Activated CD4-positive, alpha-beta T cell treated with anti-CD3 and anti-CD28 coated beads, Interleukin-2, amount 10 ng/mL, durations not matched to agents 24 days and 14 days (primary cell): Measurements from ENCODE around the gene BCL3. TPM values are rescaled to one million over a fixed set of nuclear protein-coding genes. Genes with fewer than 3 reads are reported as not detected.
"Not testable (repeated sequence)": the region's sequence is repeated elsewhere in the genome, so short reads cannot be mapped to it uniquely, and the experiment has no call there.

Experiments used
- DNase-seq: peaks from one replicate; pipeline ENCODE4 v3.0.0; 2022
- H3K27ac Mint-ChIP-seq: one replicate; pipeline ENCODE4 v1.8.0; 2022; ENCODE audit warnings: mild to moderate bottlenecking, mixed read lengths
- H3K27me3 Mint-ChIP-seq: one replicate; pipeline ENCODE4 v1.8.0; 2022; ENCODE audit warnings: mixed read lengths
- H3K36me3 Mint-ChIP-seq: one replicate; pipeline ENCODE4 v1.8.0; 2022; ENCODE audit warnings: low read depth, mild to moderate bottlenecking, mixed read lengths
- H3K4me1 Mint-ChIP-seq: one replicate; pipeline ENCODE4 v1.8.0; 2021; ENCODE audit warnings: mixed read lengths
- H3K4me3 Mint-ChIP-seq: one replicate; pipeline ENCODE4 v1.8.0; 2022; ENCODE audit warnings: mild to moderate bottlenecking, moderate library complexity, mixed read lengths
- H3K9me3 Mint-ChIP-seq: one replicate; pipeline ENCODE4 v1.8.0; 2021; ENCODE audit warnings: mixed read lengths
- intact Hi-C: fragments of 100-400 bp; cut with micrococcal nuclease; formaldehyde crosslinking; loops from one replicate; pipeline ENCODE4 v1.15.1; 2023
- total RNA-seq: library from RNA; stranded (reverse); gene quantifications from 2 replicates; pipeline ENCODE4 v1.2.3, GENCODE V29; 2022

BCL3 gene
- total RNA-seq, 1 donor from 2014 or later: 73.1 TPM

GRCh38 chr19:44767295-44768180 is 19.0 kb downstream of the BCL3 start:
- peaks cover 6% of the 10 kb centered on the region for H3K36me3 Mint-ChIP-seq
- peaks cover 52% of the 10 kb centered on the region for H3K4me1 Mint-ChIP-seq
- intact Hi-C loops: no loop called here
- H3K9me3 Mint-ChIP-seq: peaks cover 3% of the 10 kb centered on the region
- no peaks in the 10 kb centered on the region for H3K27me3 Mint-ChIP-seq
- peak overlapping the region; percentile 2 for H3K4me3 Mint-ChIP-seq
- peak; percentile 70 for DNase-seq
- H3K27ac Mint-ChIP-seq: no peak overlapping the region

GRCh38 chr19:44770550-44771257 is 22.2 kb downstream of the BCL3 start:
- intact Hi-C loops: loop anchor here (1.0 kb wide), 5 partner anchors 17 to 113 kb away; no protein-coding TSS in a partner anchor
- H3K36me3 Mint-ChIP-seq: no peaks in the 10 kb centered on the region
- H3K4me3 Mint-ChIP-seq: peak overlapping the region; percentile 47

GRCh38 chr19:44772144-44772543 is 23.6 kb downstream of the BCL3 start:
- H3K36me3 Mint-ChIP-seq, intact Hi-C loops, H3K9me3 Mint-ChIP-seq, H3K27me3 Mint-ChIP-seq, DNase-seq, H3K4me3 Mint-ChIP-seq, H3K27ac Mint-ChIP-seq: not testable (repeated sequence)
- peaks cover 32% of the 10 kb centered on the region for H3K4me1 Mint-ChIP-seq

More at GRCh38 chr19:44770550-44771257, 22.2 kb downstream of the BCL3 start:
- peaks cover 8% of the 10 kb centered on the region for H3K27me3 Mint-ChIP-seq
- peaks cover 3% of the 10 kb centered on the region for H3K9me3 Mint-ChIP-seq
- peak; percentile 99 for DNase-seq
- peaks cover 33% of the 10 kb centered on the region for H3K4me1 Mint-ChIP-seq
- H3K27ac Mint-ChIP-seq: peak overlapping the region; percentile 34

GRCh38 chr19:44772959-44773358 is 24.5 kb downstream of the BCL3 start:
- no peaks in the 10 kb centered on the region for H3K36me3 Mint-ChIP-seq
- no peaks in the 10 kb centered on the region for H3K9me3 Mint-ChIP-seq
- peaks cover 9% of the 10 kb centered on the region for H3K27me3 Mint-ChIP-seq
- H3K4me1 Mint-ChIP-seq: peaks cover 24% of the 10 kb centered on the region
- DNase-seq: no peak
- intact Hi-C loops: no loop called here
- no peak overlapping the region for H3K27ac Mint-ChIP-seq
- no peak overlapping the region for H3K4me3 Mint-ChIP-seq

- H3K27me3 Mint-ChIP-seq: peaks cover 9% of the 10 kb centered on the region
- H3K36me3 Mint-ChIP-seq: no peaks in the 10 kb centered on the region
- peaks cover 2% of the 10 kb centered on the region for H3K4me1 Mint-ChIP-seq
- H3K27ac Mint-ChIP-seq: no peak overlapping the region
- H3K4me3 Mint-ChIP-seq: no peak overlapping the region
- H3K9me3 Mint-ChIP-seq: no peaks in the 10 kb centered on the region
- DNase-seq: no peak
- intact Hi-C loops: no loop called here
Observed at GRCh38 chr19:44775676-44776240, 27.2 kb downstream of the BCL3 start.

GRCh38 chr19:44776402-44777096 is 28.0 kb downstream of the BCL3 start:
- intact Hi-C loops: no loop called here
- DNase-seq: no peak
- Mint-ChIP-seq H3K9me3 (no peaks in the 10 kb centered on the region), H3K4me1 (no peaks in the 10 kb centered on the region), H3K27me3 (peaks cover 9% of the 10 kb centered on the region), H3K4me3 (no peak overlapping the region), H3K27ac (no peak overlapping the region), H3K36me3 (no peaks in the 10 kb centered on the region)

- Mint-ChIP-seq H3K36me3 (no peaks in the 10 kb centered on the region), H3K27ac (no peak within 1 kb of the TSS), H3K9me3 (no peaks in the 10 kb centered on the region), H3K4me3 (no peak within 1 kb of the TSS), H3K4me1 (no peaks in the 10 kb centered on the region), H3K27me3 (peaks cover 9% of the 10 kb centered on the region)
- intact Hi-C loops: no loop called here
- no peak for DNase-seq
Observed at GRCh38 chr19:44777715-44778347, 29.3 kb downstream of the BCL3 start, which contains the start of gene CBLC. Gene CBLC (plus strand): TSS chr19:44777890. CDS start chr19:44777932, 42 bp downstream.

- Mint-ChIP-seq H3K9me3 (no peaks in the 10 kb centered on the region), H3K27me3 (peaks cover 4% of the 10 kb centered on the region), H3K27ac (no peak overlapping the region), H3K36me3 (no peaks in the 10 kb centered on the region), H3K4me1 (peaks cover under 1% of the 10 kb centered on the region), H3K4me3 (no peak overlapping the region)
- intact Hi-C loops: no loop called here
- DNase-seq: no peak
Observed at GRCh38 chr19:44779150-44779549, 30.6 kb downstream of the BCL3 start.

GRCh38 chr19:44781694-44782093 is 33.2 kb downstream of the BCL3 start:
- H3K4me1 Mint-ChIP-seq, H3K27ac Mint-ChIP-seq, intact Hi-C loops, H3K9me3 Mint-ChIP-seq, H3K27me3 Mint-ChIP-seq, H3K36me3 Mint-ChIP-seq, H3K4me3 Mint-ChIP-seq, DNase-seq: not testable (repeated sequence)

GRCh38 chr19:44782729-44783128 is 34.2 kb downstream of the BCL3 start:
- intact Hi-C loops: no loop called here
- Mint-ChIP-seq H3K9me3 (no peaks in the 10 kb centered on the region), H3K27ac (no peak overlapping the region), H3K4me1 (peaks cover 6% of the 10 kb centered on the region), H3K36me3 (no peaks in the 10 kb centered on the region), H3K27me3 (peaks cover 4% of the 10 kb centered on the region), H3K4me3 (no peak overlapping the region)
- DNase-seq: no peak

- H3K27ac Mint-ChIP-seq: no peak overlapping the region
Observed at GRCh38 chr19:44783545-44783944, 35.0 kb downstream of the BCL3 start.

GRCh38 chr19:44785271-44785670 is 36.8 kb downstream of the BCL3 start:
- H3K9me3 Mint-ChIP-seq: no peaks in the 10 kb centered on the region
- peaks cover 4% of the 10 kb centered on the region for H3K27me3 Mint-ChIP-seq
- no peak for DNase-seq
- intact Hi-C loops: no loop called here
- no peaks in the 10 kb centered on the region for H3K36me3 Mint-ChIP-seq
- no peak overlapping the region for H3K4me3 Mint-ChIP-seq
- peaks cover 6% of the 10 kb centered on the region for H3K4me1 Mint-ChIP-seq
- H3K27ac Mint-ChIP-seq: no peak overlapping the region

More at GRCh38 chr19:44783545-44783944, 35.0 kb downstream of the BCL3 start:
- H3K4me1 Mint-ChIP-seq: peaks cover 6% of the 10 kb centered on the region
- DNase-seq: no peak
- intact Hi-C loops: no loop called here
- H3K36me3 Mint-ChIP-seq: no peaks in the 10 kb centered on the region
- no peak overlapping the region for H3K4me3 Mint-ChIP-seq
- H3K27me3 Mint-ChIP-seq: peaks cover 4% of the 10 kb centered on the region
- no peaks in the 10 kb centered on the region for H3K9me3 Mint-ChIP-seq

GRCh38 chr19:44785993-44786392 is 37.5 kb downstream of the BCL3 start:
- Mint-ChIP-seq H3K9me3 (no peaks in the 10 kb centered on the region), H3K4me1 (peaks cover 6% of the 10 kb centered on the region), H3K27me3 (peaks cover 4% of the 10 kb centered on the region), H3K27ac (no peak overlapping the region), H3K4me3 (no peak overlapping the region), H3K36me3 (no peaks in the 10 kb centered on the region)
- no peak for DNase-seq
- intact Hi-C loops: no loop called here
